Endothelial cell (in vitro differentiated cells): ENCODE measurements around the gene SQSTM1. TPM values are rescaled to one million over a fixed set of nuclear protein-coding genes. Genes with fewer than 3 reads are reported as not detected.

Experiments
- DNase-seq: peaks from one replicate; pipeline ENCODE4 v3.0.0; 2021; ENCODE audit warnings: low spot score
- H3K27ac Mint-ChIP-seq: one replicate; pipeline ENCODE4 v1.8.0; 2021; ENCODE audit warnings: mixed read lengths, inconsistent platforms; ENCODE audit not compliant: unreplicated experiment
- H3K27me3 Mint-ChIP-seq: one replicate; pipeline ENCODE4 v1.8.0; 2021; ENCODE audit warnings: mild to moderate bottlenecking, moderate library complexity, mixed read lengths, inconsistent platforms; ENCODE audit not compliant: unreplicated experiment
- H3K36me3 Mint-ChIP-seq: one replicate; pipeline ENCODE4 v1.8.0; 2021; ENCODE audit warnings: mild to moderate bottlenecking, low read depth, mixed read lengths, inconsistent platforms; ENCODE audit not compliant: unreplicated experiment
- H3K4me1 Mint-ChIP-seq: one replicate; pipeline ENCODE4 v1.8.0; 2021; ENCODE audit warnings: mild to moderate bottlenecking, mixed read lengths, inconsistent platforms; ENCODE audit not compliant: unreplicated experiment
- H3K4me3 Mint-ChIP-seq: one replicate; pipeline ENCODE4 v1.8.0; 2021; ENCODE audit warnings: mild to moderate bottlenecking, mixed read lengths, inconsistent platforms; ENCODE audit not compliant: unreplicated experiment
- H3K9me3 Mint-ChIP-seq: one replicate; pipeline ENCODE4 v1.8.0; 2021; ENCODE audit warnings: mixed read lengths, inconsistent platforms; ENCODE audit not compliant: unreplicated experiment
- CTCF ChIP-seq: fragments of 200-600 bp; sonication (generic); IDR thresholded peaks from one replicate; pipeline ENCODE4 v1.5.0; 2021; ENCODE audit warnings: antibody characterized with exemption; ENCODE audit not compliant: unreplicated experiment
- total RNA-seq: library from RNA; stranded (reverse); fragmentation: NEBNext Ultra II Directional; extraction: Animal tissue kit (Norgen Biotek cat#: 25700); gene quantifications from one replicate; pipeline ENCODE4 v1.2.1, GENCODE V29; 2021; ENCODE audit not compliant: unreplicated experiment

SQSTM1 gene
- total RNA-seq, 1 donor from 2014 or later = 82.2 TPM

GRCh38 chr5:179879003-179879689, 58.4 kb downstream of the SQSTM1 start:
- Mint-ChIP-seq H3K4me3 (no peak overlapping the region), H3K27ac (no peak overlapping the region), H3K36me3 (peaks cover 45% of the 10 kb centered on the region), H3K9me3 (peaks cover 8% of the 10 kb centered on the region), H3K27me3 (peaks cover 5% of the 10 kb centered on the region), H3K4me1 (no peaks in the 10 kb centered on the region)
- no peak for TF ChIP-seq CTCF
- no peak for DNase-seq

- no peak for TF ChIP-seq CTCF
- peaks cover 11% of the 10 kb centered on the region for H3K9me3 Mint-ChIP-seq
- H3K4me1 Mint-ChIP-seq = no peaks in the 10 kb centered on the region
- peaks cover 50% of the 10 kb centered on the region for H3K36me3 Mint-ChIP-seq
- peaks cover 5% of the 10 kb centered on the region for H3K27me3 Mint-ChIP-seq
- H3K27ac Mint-ChIP-seq = no peak overlapping the region
- no peak for DNase-seq
- H3K4me3 Mint-ChIP-seq = no peak overlapping the region
Measured at GRCh38 chr5:179879690-179880010, 58.9 kb downstream of the SQSTM1 start.

- no peak for TF ChIP-seq CTCF
- H3K27me3 Mint-ChIP-seq = peaks cover 5% of the 10 kb centered on the region
- H3K27ac Mint-ChIP-seq = no peak overlapping the region
- no peaks in the 10 kb centered on the region for H3K4me1 Mint-ChIP-seq
- peaks cover 52% of the 10 kb centered on the region for H3K36me3 Mint-ChIP-seq
- DNase-seq = no peak
- H3K9me3 Mint-ChIP-seq = peaks cover 15% of the 10 kb centered on the region
- H3K4me3 Mint-ChIP-seq = no peak overlapping the region
Measured at GRCh38 chr5:179880066-179880650, 59.5 kb downstream of the SQSTM1 start.

- no peak overlapping the region for H3K27ac Mint-ChIP-seq
- peaks cover under 1% of the 10 kb centered on the region for H3K4me1 Mint-ChIP-seq
- DNase-seq = no peak
- peaks cover 15% of the 10 kb centered on the region for H3K9me3 Mint-ChIP-seq
- no peak overlapping the region for H3K4me3 Mint-ChIP-seq
- TF ChIP-seq CTCF = no peak
- H3K27me3 Mint-ChIP-seq = peaks cover 5% of the 10 kb centered on the region
- H3K36me3 Mint-ChIP-seq = peaks cover 58% of the 10 kb centered on the region
Measured at GRCh38 chr5:179880848-179881590, 60.3 kb downstream of the SQSTM1 start.

GRCh38 chr5:179882338-179882737, 61.6 kb downstream of the SQSTM1 start:
- Mint-ChIP-seq H3K4me3 (no peak overlapping the region), H3K9me3 (peaks cover 15% of the 10 kb centered on the region), H3K4me1 (peaks cover 2% of the 10 kb centered on the region), H3K27me3 (peaks cover 12% of the 10 kb centered on the region), H3K27ac (no peak overlapping the region), H3K36me3 (peaks cover 68% of the 10 kb centered on the region)
- no peak for TF ChIP-seq CTCF
- no peak for DNase-seq
